Endodermal cell (in vitro differentiated cells): ENCODE results near the gene MOSMO. TPM values are rescaled to one million over a fixed set of nuclear protein-coding genes. Genes with fewer than 3 reads are reported as not detected.

Source experiments
- DNase-seq: peaks from one replicate; pipeline ENCODE4 v3.0.0-alpha.2; 2017
- H3K27ac ChIP-seq: 2 replicates; pipeline ENCODE4 v1.5.1; 2013; ENCODE audit warnings: mild to moderate bottlenecking, low read depth, low read length, moderate library complexity
- H3K27me3 ChIP-seq: 2 replicates; pipeline ENCODE4 v1.6.1; 2013; ENCODE audit warnings: mild to moderate bottlenecking, low read length, moderate library complexity; ENCODE audit not compliant: insufficient read depth, control insufficient read depth, poor library complexity, severe bottlenecking
- H3K36me3 ChIP-seq: 2 replicates; pipeline ENCODE4 v1.7.0; 2013; ENCODE audit warnings: mild to moderate bottlenecking, low read length, moderate library complexity; ENCODE audit not compliant: control insufficient read depth, insufficient read depth
- H3K4me1 ChIP-seq: one replicate; pipeline ENCODE4 v1.7.0; 2013; ENCODE audit warnings: low read length; ENCODE audit not compliant: control insufficient read depth, insufficient read depth
- H3K4me3 ChIP-seq: 2 replicates; pipeline ENCODE4 v1.5.1; 2013; ENCODE audit warnings: mild to moderate bottlenecking, low read length, moderate library complexity
- H3K9ac ChIP-seq: 2 replicates; pipeline ENCODE4 v1.6.1; 2013; ENCODE audit warnings: mild to moderate bottlenecking, low read length, moderate library complexity; ENCODE audit not compliant: poor library complexity, severe bottlenecking; ENCODE audit errors: extremely low read depth
- H3K9me3 ChIP-seq: 2 replicates; pipeline ENCODE4 v1.6.1; 2013; ENCODE audit warnings: mild to moderate bottlenecking, low read length, moderate library complexity; ENCODE audit not compliant: control insufficient read depth
- H3K27ac Mint-ChIP-seq: 2 replicates; pipeline ENCODE4 v1.8.0; 2020; ENCODE audit warnings: mixed read lengths
- H3K27me3 Mint-ChIP-seq: 2 replicates; pipeline ENCODE4 v1.8.0; 2021; ENCODE audit warnings: mild to moderate bottlenecking, mixed read lengths; ENCODE audit not compliant: insufficient read depth
- H3K36me3 Mint-ChIP-seq: 2 replicates; pipeline ENCODE4 v1.8.0; 2020; ENCODE audit warnings: low read depth, mixed read lengths
- H3K4me1 Mint-ChIP-seq: 2 replicates; pipeline ENCODE4 v1.8.0; 2020; ENCODE audit warnings: mixed read lengths
- H3K4me3 Mint-ChIP-seq: 2 replicates; pipeline ENCODE4 v1.8.0; 2020; ENCODE audit warnings: mild to moderate bottlenecking, moderate library complexity, mixed read lengths
- H3K9me3 Mint-ChIP-seq: 2 replicates; pipeline ENCODE4 v1.8.0; 2020; ENCODE audit warnings: mild to moderate bottlenecking, mixed read lengths
- WGBS, 2 experiments: methylation state at CpG; one replicate each; pipeline versions ENCODE4 v1.1.5 to v1.1.7; 2013; ENCODE audit warnings: missing lambda C conversion rate in 2 of 2, mixed read lengths in 1 of 2; ENCODE audit not compliant: insufficient coverage in 1 of 2, insufficient read length in 1 of 2; 5-methylcytosine and 5-hydroxymethylcytosine counted together
- total RNA-seq, 2 donors: library from RNA; stranded (reverse); fragmentation: NEBNext Ultra II Directional in 1 of 2; extraction: Animal tissue kit (Norgen Biotek cat#: 25700) in 1 of 2; gene quantifications; 2 replicates in 1 of 2; 3 replicates in 1 of 2; pipeline ENCODE4 v1.2.1, GENCODE V29; 2021
- TF ChIP-seq, protein P1 (sequence below): fragments of 200-600 bp; sonication (generic); conservative IDR thresholded peaks from 2 replicates; pipeline ENCODE4 v1.5.0; 2021; ENCODE audit warnings: antibody characterized with exemption, mild to moderate bottlenecking

The MOSMO gene
- total RNA-seq, 2 donors from 2014 or later: 12.6 to 14.7 TPM

DNA sequence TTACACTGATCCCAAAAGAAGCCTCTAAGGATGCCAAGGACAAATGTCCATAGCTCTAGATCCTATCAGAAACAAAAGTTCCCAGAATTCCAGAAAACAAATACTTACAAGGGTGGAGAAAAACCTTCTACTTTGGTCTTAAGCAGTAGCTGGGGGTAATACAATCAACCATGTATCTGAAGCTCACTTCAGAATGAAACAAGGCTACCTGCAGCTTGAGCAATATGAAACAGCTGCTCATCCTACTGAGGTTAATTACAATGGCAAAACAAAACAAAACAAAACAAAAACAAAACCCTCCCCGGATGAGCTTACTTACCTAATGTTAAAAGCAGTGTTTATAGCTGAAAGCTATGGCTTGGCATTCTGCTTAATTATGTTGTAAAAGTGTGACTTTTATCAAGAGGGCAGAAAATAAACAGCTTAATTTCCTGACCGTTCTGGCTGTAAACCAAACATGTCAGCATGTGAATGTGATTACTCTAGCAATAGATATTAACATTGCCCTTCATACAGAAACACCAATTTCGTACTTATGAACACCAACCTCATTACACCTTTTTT, 17.4 kb upstream of the MOSMO start:
- no peak overlapping the region for H3K4me3 ChIP-seq
- no peaks in the 10 kb centered on the region for H3K36me3 ChIP-seq
- DNase-seq: no peak
- H3K27me3 Mint-ChIP-seq: no peaks in the 10 kb centered on the region
- H3K4me1 ChIP-seq: no peaks in the 10 kb centered on the region
- TF ChIP-seq, protein P1, sequence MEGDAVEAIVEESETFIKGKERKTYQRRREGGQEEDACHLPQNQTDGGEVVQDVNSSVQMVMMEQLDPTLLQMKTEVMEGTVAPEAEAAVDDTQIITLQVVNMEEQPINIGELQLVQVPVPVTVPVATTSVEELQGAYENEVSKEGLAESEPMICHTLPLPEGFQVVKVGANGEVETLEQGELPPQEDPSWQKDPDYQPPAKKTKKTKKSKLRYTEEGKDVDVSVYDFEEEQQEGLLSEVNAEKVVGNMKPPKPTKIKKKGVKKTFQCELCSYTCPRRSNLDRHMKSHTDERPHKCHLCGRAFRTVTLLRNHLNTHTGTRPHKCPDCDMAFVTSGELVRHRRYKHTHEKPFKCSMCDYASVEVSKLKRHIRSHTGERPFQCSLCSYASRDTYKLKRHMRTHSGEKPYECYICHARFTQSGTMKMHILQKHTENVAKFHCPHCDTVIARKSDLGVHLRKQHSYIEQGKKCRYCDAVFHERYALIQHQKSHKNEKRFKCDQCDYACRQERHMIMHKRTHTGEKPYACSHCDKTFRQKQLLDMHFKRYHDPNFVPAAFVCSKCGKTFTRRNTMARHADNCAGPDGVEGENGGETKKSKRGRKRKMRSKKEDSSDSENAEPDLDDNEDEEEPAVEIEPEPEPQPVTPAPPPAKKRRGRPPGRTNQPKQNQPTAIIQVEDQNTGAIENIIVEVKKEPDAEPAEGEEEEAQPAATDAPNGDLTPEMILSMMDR: no peak
- no peak overlapping the region for H3K9ac ChIP-seq
- H3K4me1 Mint-ChIP-seq: no peaks in the 10 kb centered on the region
- H3K27ac Mint-ChIP-seq: no peak overlapping the region
- H3K27me3 ChIP-seq: no peaks in the 10 kb centered on the region
- H3K9me3 Mint-ChIP-seq: no peaks in the 10 kb centered on the region
- no peak overlapping the region for H3K4me3 Mint-ChIP-seq
- H3K27ac ChIP-seq: no peak overlapping the region
- no peaks in the 10 kb centered on the region for H3K36me3 Mint-ChIP-seq
- H3K9me3 ChIP-seq: no peaks in the 10 kb centered on the region
- WGBS, 2 experiments: 86 to 87% methylated on average over 1 to 3 of the region's 3 CpGs

DNA sequence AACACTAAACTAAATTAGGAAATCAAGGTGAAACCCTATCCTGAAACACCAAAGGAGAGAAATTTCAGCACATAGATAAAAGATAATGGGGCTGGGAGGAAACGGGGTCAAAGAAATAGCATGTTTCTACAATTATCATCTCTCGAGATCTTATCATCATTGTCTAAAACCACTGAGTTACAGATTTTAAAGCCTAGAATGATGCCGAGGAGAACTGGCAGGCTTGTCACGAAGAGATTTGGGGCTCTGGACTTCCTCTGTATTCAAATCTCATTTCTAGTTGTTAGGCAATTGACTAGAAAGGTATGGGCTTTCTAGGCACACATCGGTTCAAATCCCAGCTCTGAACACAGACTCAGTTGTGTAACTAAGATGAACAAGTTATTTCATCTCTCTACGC, 16.3 kb upstream of the MOSMO start:
- Mint-ChIP-seq H3K27me3 (no peaks in the 10 kb centered on the region), H3K9me3 (no peaks in the 10 kb centered on the region), H3K4me3 (no peak overlapping the region), H3K36me3 (no peaks in the 10 kb centered on the region), H3K4me1 (no peaks in the 10 kb centered on the region), H3K27ac (no peak overlapping the region)
- 92 to 97% methylated on average over 4 to 6 of the region's 6 CpGs for WGBS, 2 experiments
- Histone ChIP-seq H3K4me3 (no peak overlapping the region), H3K27ac (no peak overlapping the region), H3K36me3 (no peaks in the 10 kb centered on the region), H3K4me1 (no peaks in the 10 kb centered on the region), H3K27me3 (no peaks in the 10 kb centered on the region), H3K9me3 (no peaks in the 10 kb centered on the region), H3K9ac (no peak overlapping the region)
- TF ChIP-seq, protein P1: no peak
- DNase-seq: no peak

DNA sequence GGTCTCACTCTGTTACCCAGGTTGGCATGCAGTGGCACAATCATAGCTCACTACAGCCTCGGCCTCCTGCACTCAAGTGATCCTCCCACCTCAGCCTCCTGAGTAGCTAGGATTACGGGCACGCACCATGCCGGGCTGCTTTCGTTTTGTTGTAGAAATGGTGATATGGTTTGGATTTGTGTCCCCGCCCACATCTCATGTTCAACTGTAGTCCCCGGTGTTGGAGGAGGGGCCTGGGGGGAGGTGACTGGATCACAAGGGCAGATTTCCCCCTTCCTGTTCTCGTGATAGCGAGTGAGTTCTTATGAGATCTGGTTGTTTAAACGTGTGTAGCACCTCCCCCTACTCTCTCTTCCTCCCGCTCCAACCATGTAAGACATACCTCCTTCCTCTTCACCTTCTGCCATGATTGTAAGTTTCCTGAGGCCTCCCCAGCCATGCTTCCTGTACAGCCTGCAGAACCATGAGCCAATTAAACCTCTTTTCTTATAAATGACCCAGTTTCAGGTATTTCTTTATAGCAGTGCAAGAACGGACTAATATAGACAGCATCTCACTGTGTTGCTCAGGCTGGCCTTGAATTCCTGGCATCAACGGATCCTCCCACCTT, 12.9 kb upstream of the MOSMO start:
- Histone ChIP-seq H3K27ac (no peak overlapping the region), H3K4me3 (no peak overlapping the region), H3K9me3 (no peaks in the 10 kb centered on the region), H3K36me3 (no peaks in the 10 kb centered on the region), H3K9ac (no peak overlapping the region), H3K4me1 (no peaks in the 10 kb centered on the region), H3K27me3 (no peaks in the 10 kb centered on the region)
- TF ChIP-seq, protein P1: no peak
- Mint-ChIP-seq H3K4me3 (no peak overlapping the region), H3K4me1 (no peaks in the 10 kb centered on the region), H3K36me3 (no peaks in the 10 kb centered on the region), H3K27ac (no peak overlapping the region), H3K9me3 (no peaks in the 10 kb centered on the region), H3K27me3 (no peaks in the 10 kb centered on the region)
- WGBS, 2 experiments: 85 to 95% methylated on average over 3 to 13 of the region's 13 CpGs
- no peak for DNase-seq
